GM23248 (cell line): ENCODE data around the gene BRPF3.

Source experiments
- EZH2 ChIP-seq: fragments of 200-600 bp; sonication (generic); IDR thresholded peaks from 2 replicates; pipeline ENCODE4 v1.6.1; 2018; ENCODE audit warnings: antibody characterized with exemption, mild to moderate bottlenecking; ENCODE audit not compliant: insufficient read depth, poor library complexity, severe bottlenecking
- EZH2phosphoT487 ChIP-seq: fragments of 200-600 bp; sonication (generic); IDR thresholded peaks from 2 replicates; pipeline ENCODE4 v1.6.1; 2018; ENCODE audit warnings: antibody characterized with exemption, moderate library complexity, mild to moderate bottlenecking, low read depth; ENCODE audit not compliant: insufficient read depth

DNA sequence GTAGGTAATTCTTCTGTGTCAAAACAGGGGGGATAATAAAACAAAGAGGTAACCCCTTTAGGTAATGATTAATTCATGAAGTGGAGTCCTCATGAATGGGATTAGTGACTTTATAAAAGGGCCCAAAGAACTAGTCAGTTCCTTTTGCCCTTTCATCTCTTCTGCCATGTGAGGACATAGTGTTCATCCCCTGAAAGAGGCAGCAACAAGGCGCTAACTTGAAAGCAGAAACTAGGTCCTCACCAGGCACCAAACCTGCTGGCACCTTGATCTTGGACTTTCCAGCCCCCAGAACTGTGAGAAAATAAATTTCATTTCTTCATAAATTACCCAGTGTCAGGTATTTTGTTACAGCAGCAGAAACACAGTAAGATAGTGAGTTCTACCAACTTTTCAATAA, 16.4 kb upstream of the BRPF3 start:
- no peak for TF ChIP-seq EZH2phosphoT487
- no peak for TF ChIP-seq EZH2
